GM20431 (cell line): ENCODE measurements around the gene PNISR.

Source experiments
- in situ Hi-C: fragments of 300-500 bp; cut with MseI, MboI; formaldehyde crosslinking; loops from one replicate; pipeline ENCODE4 v1.15.0; 2020; ENCODE audit warnings: low sequenced_read_pairs; ENCODE audit not compliant: unreplicated experiment

The PNISR gene

GRCh38 chr6:99415446-99415845 is 9.7 kb downstream of the PNISR start:
- in situ Hi-C loops: no loop called here

DNA sequence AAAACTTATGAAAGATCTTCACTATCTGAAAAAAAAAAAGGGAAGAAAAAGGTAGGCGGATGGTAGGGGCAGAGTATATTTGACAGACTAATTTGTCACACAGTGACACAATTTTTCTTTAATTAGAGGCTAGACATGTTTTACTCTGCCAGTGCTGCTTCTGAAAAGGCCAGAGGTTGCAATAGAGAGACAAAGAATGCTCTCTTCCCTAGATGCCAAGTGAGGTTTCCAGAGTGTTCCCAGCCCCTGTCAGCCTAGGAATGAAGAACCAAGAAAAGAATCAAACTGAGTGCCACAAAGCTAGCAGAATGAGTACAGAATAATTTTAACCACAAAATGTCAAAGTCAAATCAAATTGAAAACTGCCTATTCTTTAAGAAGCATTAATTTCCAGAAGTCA is 13.0 kb downstream of the PNISR start:
- in situ Hi-C loops: no loop called here

DNA sequence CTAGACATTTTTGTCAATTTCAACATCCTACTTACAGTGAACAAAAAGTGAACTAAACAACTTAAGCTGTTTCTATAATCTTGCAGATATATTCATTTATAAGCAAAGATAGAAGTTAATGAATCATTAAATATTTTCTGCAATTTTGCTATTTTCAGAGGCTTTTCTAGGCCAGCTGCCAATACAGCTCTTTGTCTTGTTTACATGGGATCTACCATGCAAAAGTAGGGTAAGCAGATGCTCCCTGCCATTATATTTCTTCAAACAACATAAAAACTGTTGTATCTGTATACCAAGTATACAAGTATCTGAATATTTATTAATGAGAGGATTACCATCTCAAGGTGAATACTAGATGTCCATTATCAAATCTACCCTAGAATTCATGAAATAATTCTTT is 15.4 kb downstream of the PNISR start:
- in situ Hi-C loops: no loop called here

DNA sequence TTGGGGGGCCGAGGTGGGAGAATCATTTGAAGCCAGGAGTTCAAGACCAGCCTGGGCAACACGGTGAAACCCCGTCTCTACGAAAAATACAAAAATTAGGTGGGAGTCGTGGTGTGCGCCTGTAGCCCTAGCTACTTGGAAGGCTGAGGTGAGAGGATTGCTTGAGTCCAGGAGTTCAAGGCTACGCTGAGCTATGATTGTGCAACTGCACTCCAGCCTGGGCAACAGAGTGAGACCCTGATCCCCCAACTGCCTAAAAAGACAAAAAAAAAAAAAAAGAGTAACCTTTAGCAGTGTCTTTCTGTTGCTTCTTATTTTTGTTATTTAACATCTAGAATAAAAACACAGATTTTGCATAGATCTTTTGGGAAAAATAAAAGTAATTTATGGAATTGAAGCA is 18.0 kb downstream of the PNISR start:
- in situ Hi-C loops: no loop called here

GRCh38 chr6:99402448-99402847 is 22.7 kb downstream of the PNISR start:
- in situ Hi-C loops: no loop called here

DNA sequence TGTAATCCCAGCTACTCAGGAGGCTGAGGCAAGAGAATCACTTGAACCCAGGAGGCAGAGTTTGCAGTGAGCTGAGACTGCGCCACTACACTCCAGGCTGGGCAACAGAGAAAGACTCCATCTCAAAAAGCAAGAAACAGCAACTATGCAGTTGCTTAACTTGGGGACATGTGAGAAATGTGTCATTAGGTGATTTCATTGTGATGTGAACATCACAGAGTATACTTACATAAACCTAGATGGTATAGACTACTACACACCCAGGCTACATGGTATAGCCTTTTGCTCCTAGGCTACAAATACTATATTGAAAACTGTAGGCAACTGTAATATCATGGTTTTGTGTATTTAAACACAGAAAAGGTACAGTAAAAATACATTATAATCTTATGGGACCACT is 27.8 kb downstream of the PNISR start:
- in situ Hi-C loops: no loop called here

GRCh38 chr6:99393698-99394531 is 31.2 kb downstream of the PNISR start, which contains the start of gene COQ3:
TSS of gene COQ3 (minus strand) at chr6:99394195. CDS start at chr6:99394179, 16 bp downstream.
- in situ Hi-C loops: no loop called here

DNA sequence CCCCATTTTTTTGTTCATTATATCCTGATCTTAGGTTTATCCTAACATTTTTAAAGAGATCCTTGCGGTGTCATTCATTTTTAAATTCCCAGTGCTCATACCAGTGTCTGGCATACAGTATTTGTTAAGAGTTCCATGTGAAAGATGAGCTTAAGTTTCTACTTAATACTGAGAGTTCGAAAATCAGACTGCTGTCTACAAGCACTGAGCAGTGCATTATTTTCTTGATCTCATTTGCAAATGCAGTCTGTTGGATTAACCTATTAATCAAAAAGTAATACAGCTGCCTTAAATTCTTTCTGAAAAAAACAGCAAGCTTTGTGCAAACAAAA is 31.8 kb downstream of the PNISR start:
- in situ Hi-C loops: no loop called here

- in situ Hi-C loops: no loop called here
Measured at GRCh38 chr6:99390896-99391295, 34.2 kb downstream of the PNISR start.

- in situ Hi-C loops: no loop called here
Measured at GRCh38 chr6:99384507-99384906, 40.6 kb downstream of the PNISR start.

DNA sequence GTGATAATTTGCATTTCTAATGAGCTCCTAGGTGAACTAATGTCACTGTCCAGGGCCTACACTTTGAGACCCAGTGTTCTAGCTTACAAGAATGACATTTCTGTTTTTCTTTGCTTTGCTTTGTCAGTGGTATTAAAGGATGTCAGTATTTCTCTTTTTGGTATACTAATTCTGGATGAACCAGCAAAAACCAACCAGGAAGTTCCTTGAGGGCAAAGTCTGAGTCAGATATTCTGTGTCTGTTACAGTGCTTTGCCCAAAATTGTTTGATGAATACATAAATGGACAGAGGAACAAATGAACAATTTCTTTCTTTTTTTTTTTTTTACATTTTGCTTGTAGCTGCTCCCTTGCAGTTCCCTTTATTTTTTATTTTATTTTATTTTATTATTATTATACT is 46.5 kb downstream of the PNISR start:
- in situ Hi-C loops: no loop called here

DNA sequence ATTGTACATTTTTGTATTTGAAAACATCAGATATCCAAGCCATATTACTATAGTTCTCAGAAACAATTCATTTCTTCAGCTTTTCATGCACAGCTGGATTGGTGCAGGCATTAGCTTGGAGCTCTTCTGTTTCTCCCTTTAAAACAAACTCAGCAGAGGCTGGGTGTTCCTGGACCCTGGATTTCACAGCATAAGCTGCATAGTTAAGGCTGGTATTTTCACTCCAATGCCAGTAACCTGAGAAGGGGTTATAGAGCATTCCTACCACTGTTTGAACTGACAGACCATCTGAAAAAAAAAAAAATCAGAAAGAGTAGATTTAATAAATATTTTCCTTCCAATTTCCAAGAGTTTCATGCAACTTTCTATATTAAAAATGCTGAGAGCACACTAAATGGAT is 55.6 kb downstream of the PNISR start:
- in situ Hi-C loops: no loop called here

- in situ Hi-C loops: no loop called here
Measured at GRCh38 chr6:99366852-99367251, 58.3 kb downstream of the PNISR start.

DNA sequence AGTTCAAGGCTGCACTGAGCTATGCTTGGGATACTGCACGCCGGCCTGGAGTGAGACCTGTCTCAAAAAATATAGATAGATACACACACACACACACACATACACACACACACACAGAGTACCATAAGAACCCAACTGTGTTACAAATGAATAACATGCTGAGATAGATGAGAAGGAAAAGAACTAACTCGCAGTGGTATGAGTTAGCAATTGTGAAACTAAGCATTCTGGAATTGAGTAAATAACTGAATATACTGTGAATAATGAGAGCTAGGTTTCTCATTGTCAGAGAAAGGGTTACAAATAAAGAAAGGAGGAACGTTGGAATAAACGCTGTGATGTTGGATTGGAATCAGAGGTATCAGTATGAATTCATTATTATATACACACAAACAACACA is 61.1 kb downstream of the PNISR start:
- in situ Hi-C loops: no loop called here

DNA sequence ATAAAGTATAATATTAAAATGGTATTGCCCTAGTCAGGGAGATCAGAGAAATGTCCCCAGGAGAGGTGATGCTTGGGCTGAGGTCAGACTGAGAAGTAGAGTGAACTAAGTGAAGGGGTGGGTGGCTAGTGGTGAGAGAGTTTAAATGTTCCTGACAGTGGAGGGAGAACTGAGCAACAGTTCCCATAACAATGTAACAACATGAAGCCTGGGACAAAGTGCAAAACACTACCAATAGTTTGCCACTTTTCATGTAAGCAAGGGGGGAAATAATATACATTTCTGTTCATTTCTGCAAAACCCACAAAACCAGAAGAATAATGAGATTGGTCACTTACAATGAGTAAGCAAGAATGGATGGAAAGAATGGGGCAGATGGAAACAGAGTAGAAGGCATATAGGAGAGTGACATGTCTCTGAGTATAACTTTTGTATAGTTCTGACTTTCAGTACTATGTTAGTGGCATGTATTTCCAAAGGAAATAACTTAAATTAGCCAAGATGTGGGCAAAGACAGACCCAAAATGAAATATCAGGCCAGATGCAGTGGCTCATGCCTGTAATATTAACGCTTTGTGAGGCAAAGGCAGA is 62.3 kb downstream of the PNISR start:
- in situ Hi-C loops: no loop called here

- in situ Hi-C loops: no loop called here
Measured at GRCh38 chr6:99359800-99360199, 65.3 kb downstream of the PNISR start.

DNA sequence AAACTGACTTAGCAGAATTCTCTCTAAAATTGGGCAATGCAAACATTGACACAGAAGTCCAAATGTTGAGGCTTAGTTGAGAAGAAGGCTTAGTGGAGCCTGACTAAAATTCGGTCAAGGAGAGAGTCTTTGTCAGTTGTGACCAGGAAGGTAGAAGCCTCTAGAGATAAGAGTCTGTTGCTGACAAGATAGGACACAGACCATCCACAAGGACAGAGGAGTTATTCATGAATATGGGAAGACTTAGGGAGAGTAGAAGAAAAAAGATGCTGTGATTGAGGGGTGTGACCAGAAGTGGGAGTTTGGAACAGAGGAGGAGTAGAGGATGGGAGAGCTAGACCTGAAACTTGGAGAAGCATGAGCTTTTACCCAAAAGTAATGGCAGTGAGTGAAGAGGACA is 68.5 kb downstream of the PNISR start:
- in situ Hi-C loops: no loop called here

DNA sequence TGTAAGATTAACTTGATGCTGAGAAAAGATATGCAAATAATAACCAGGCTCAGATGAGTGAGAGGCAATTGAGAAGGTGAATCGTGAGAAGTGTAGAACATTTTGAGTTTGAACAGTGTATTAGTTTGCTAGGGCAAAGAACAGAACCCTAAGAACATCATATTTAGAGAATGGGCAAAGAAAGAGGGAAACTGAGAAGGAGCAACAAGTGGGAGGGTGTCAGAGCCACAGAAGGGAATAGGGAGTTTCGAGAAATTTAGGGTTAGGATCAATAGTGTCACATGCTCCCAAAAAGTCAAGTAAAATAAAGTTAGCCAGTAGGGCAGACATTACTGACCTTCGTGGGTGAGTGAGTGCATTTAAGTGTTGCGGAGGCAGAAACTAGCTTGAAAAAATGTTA is 70.1 kb downstream of the PNISR start:
- in situ Hi-C loops: no loop called here

GRCh38 chr6:99353126-99353525 is 72.0 kb downstream of the PNISR start:
- in situ Hi-C loops: no loop called here

DNA sequence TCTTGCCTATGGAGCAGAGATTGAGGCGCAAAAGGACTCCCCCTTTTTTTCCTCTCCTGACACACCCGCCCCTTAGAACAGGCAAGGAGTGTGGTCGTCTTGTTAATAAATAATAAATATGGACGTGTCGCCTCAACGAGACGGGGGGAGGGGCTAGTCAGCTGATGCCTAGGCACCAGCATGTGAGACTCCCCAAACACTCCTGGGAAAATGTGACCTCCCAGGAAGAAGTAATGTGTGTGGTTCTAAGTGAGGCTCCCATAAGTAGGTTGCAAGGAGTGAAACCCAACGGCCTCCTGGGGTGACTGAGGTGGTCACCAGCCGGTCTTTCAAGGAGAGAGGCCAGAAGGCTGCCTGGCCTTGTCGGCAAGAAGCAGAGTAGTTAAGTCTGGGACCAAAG is 74.5 kb downstream of the PNISR start:
- in situ Hi-C loops: no loop called here

GRCh38 chr6:99349171-99350141 is 75.7 kb downstream of the PNISR start, which contains the start of gene FAXC:
TSS of gene FAXC (minus strand) at chr6:99349674. CDS start at chr6:99349372, 302 bp downstream.
- in situ Hi-C loops: no loop called here
